GM23338 (cell line): ENCODE measurements around the gene FOXG1. TPM values are rescaled to one million over a fixed set of nuclear protein-coding genes. Genes with fewer than 3 reads are reported as not detected.

Experiments
- ATAC-seq: fragments of 200-7000 bp; cut with Tn5 transposase; 3 replicates; pipeline ENCODE4 v1.9.1; 2020
- DNase-seq: peaks from one replicate; pipeline ENCODE4 v3.0.0-alpha.2; 2015; ENCODE audit warnings: low spot score
- H2AFZ ChIP-seq: fragments of 200-600 bp; sonication (generic); 2 replicates; pipeline ENCODE4 v1.8.0; 2016; ENCODE audit warnings: antibody characterized with exemption, mild to moderate bottlenecking, moderate library complexity
- H3F3A ChIP-seq: fragments of 200-600 bp; sonication (generic); replicated peaks from 2 replicates; pipeline ENCODE4 v1.8.0; 2017; ENCODE audit warnings: antibody characterized with exemption, mixed run types, low read depth
- H3K27ac ChIP-seq: fragments of 200-600 bp; sonication (generic); 2 replicates; pipeline ENCODE4 v1.6.1; 2016; ENCODE audit warnings: low read depth
- H3K27me3 ChIP-seq: fragments of 200-600 bp; sonication (generic); 2 replicates; pipeline ENCODE4 v1.8.0; 2016; ENCODE audit warnings: mild to moderate bottlenecking, mixed run types, moderate library complexity; ENCODE audit not compliant: insufficient read depth
- H3K36me3 ChIP-seq: fragments of 200-600 bp; sonication (generic); 2 replicates; pipeline ENCODE4 v1.8.0; 2016; ENCODE audit warnings: mild to moderate bottlenecking; ENCODE audit not compliant: insufficient read depth
- H3K4me1 ChIP-seq: fragments of 200-600 bp; sonication (generic); 2 replicates; pipeline ENCODE4 v1.8.0; 2016; ENCODE audit warnings: mild to moderate bottlenecking, moderate library complexity; ENCODE audit not compliant: insufficient read depth
- H3K4me2 ChIP-seq: fragments of 200-600 bp; sonication (generic); 2 replicates; pipeline ENCODE4 v1.7.1; 2017; ENCODE audit warnings: mixed run types
- H3K4me3 ChIP-seq: fragments of 200-600 bp; sonication (generic); 2 replicates; pipeline ENCODE4 v1.6.1; 2016; ENCODE audit warnings: mixed run types
- H3K79me2 ChIP-seq: fragments of 200-600 bp; sonication (generic); replicated peaks from 2 replicates; pipeline ENCODE4 v1.8.0; 2017; ENCODE audit warnings: mild to moderate bottlenecking; ENCODE audit not compliant: insufficient read depth
- H3K9me2 ChIP-seq: fragments of 200-600 bp; sonication (generic); 2 replicates; pipeline ENCODE4 v1.8.0; 2017; ENCODE audit not compliant: insufficient read depth
- H4K20me1 ChIP-seq: fragments of 200-600 bp; sonication (generic); replicated peaks from 2 replicates; pipeline ENCODE4 v1.8.0; 2017; ENCODE audit warnings: mild to moderate bottlenecking; ENCODE audit not compliant: insufficient read depth
- H3K27ac Mint-ChIP-seq: 2 replicates; pipeline ENCODE4 v1.8.0; 2020; ENCODE audit warnings: inconsistent platforms, mild to moderate bottlenecking, moderate library complexity, mixed read lengths
- H3K27me3 Mint-ChIP-seq: 3 replicates; pipeline ENCODE4 v1.8.0; 2022; ENCODE audit warnings: low read depth, mild to moderate bottlenecking, moderate library complexity, mixed read lengths, inconsistent platforms; ENCODE audit not compliant: insufficient read depth, poor library complexity
- H3K36me3 Mint-ChIP-seq: 3 replicates; pipeline ENCODE4 v1.8.0; 2021; ENCODE audit warnings: low read depth, mild to moderate bottlenecking, inconsistent platforms, moderate library complexity, mixed read lengths
- H3K4me1 Mint-ChIP-seq: 3 replicates; pipeline ENCODE4 v1.8.0; 2020; ENCODE audit warnings: mild to moderate bottlenecking, inconsistent platforms, mixed read lengths
- H3K4me3 Mint-ChIP-seq: 3 replicates; pipeline ENCODE4 v1.8.0; 2021; ENCODE audit warnings: moderate library complexity, mild to moderate bottlenecking, inconsistent platforms, mixed read lengths
- H3K9me3 Mint-ChIP-seq: 3 replicates; pipeline ENCODE4 v1.8.0; 2020; ENCODE audit warnings: moderate library complexity, mild to moderate bottlenecking, inconsistent platforms, mixed read lengths
- ETS1 ChIP-seq: IDR thresholded peaks from 2 replicates; pipeline ENCODE4 v1.6.1; 2016; ENCODE audit warnings: antibody characterized with exemption
- EZH2 ChIP-seq: fragments of 200-600 bp; sonication (generic); IDR thresholded peaks from one replicate; pipeline ENCODE4 v1.8.0; 2017; ENCODE audit warnings: antibody characterized with exemption, mild to moderate bottlenecking, low read depth; ENCODE audit not compliant: unreplicated experiment
- EZH2phosphoT487 ChIP-seq: fragments of 200-600 bp; sonication (generic); IDR thresholded peaks from one replicate; pipeline ENCODE4 v1.8.1; 2018; ENCODE audit warnings: antibody characterized with exemption; ENCODE audit not compliant: unreplicated experiment
- JUNB ChIP-seq: IDR thresholded peaks from one replicate; pipeline ENCODE4 v1.6.1; 2016; ENCODE audit warnings: antibody characterized with exemption; ENCODE audit not compliant: unreplicated experiment
- NANOG ChIP-seq: IDR thresholded peaks from 2 replicates; pipeline ENCODE4 v1.6.1; 2016; ENCODE audit warnings: antibody characterized with exemption, borderline replicate concordance
- POLR2AphosphoS5 ChIP-seq: IDR thresholded peaks from 2 replicates; pipeline ENCODE4 v1.6.1; 2016; ENCODE audit warnings: antibody characterized with exemption, low read depth
- REST ChIP-seq: IDR thresholded peaks from one replicate; pipeline ENCODE4 v1.6.1; 2018; ENCODE audit warnings: antibody characterized with exemption; ENCODE audit not compliant: unreplicated experiment
- STAT1 ChIP-seq: IDR thresholded peaks from one replicate; pipeline ENCODE4 v1.6.1; 2016; ENCODE audit warnings: antibody characterized with exemption; ENCODE audit not compliant: unreplicated experiment
- ZNF114 ChIP-seq: fragments of 250-450 bp; sonication (Bioruptor Pico); IDR thresholded peaks from 2 replicates; pipeline ENCODE4 v1.5.0; 2020; ENCODE audit warnings: mild to moderate bottlenecking, moderate library complexity
- ZNF331 ChIP-seq: fragments of 250-450 bp; sonication (Bioruptor Pico); IDR thresholded peaks from 2 replicates; pipeline ENCODE4 v1.5.0; 2020; ENCODE audit warnings: low read depth, mild to moderate bottlenecking, moderate library complexity
- polyA plus RNA-seq: library from polyadenylated mRNA; unstranded; fragments of >200 nt; fragmentation: Nextera tagmentation; extraction: Ambion mirVana; gene quantifications from 2 replicates; pipeline ENCODE4 v1.2.1, GENCODE V29; 2016
- total RNA-seq: library from RNA; depleted of rRNA; stranded (reverse); fragments of >200 nt; shearing (Covaris generic); gene quantifications from 2 replicates; pipeline ENCODE4 v1.2.3, GENCODE V29; 2014
- TF ChIP-seq, protein P1 (sequence below), 2 experiments: fragments of 200-600 bp in 1 of 2; sonication (generic) in 1 of 2; conservative IDR thresholded peaks; 2 replicates each; pipeline versions ENCODE4 v1.5.1 to v1.6.1; 2016 to 2017; ENCODE audit warnings: antibody characterized with exemption in 2 of 2, low read depth in 2 of 2, mild to moderate bottlenecking in 2 of 2, moderate library complexity in 1 of 2

FOXG1 gene
- total and polyA plus RNA-seq, 2 experiments from 2014 or later: 0.05 to 0.10 TPM

DNA sequence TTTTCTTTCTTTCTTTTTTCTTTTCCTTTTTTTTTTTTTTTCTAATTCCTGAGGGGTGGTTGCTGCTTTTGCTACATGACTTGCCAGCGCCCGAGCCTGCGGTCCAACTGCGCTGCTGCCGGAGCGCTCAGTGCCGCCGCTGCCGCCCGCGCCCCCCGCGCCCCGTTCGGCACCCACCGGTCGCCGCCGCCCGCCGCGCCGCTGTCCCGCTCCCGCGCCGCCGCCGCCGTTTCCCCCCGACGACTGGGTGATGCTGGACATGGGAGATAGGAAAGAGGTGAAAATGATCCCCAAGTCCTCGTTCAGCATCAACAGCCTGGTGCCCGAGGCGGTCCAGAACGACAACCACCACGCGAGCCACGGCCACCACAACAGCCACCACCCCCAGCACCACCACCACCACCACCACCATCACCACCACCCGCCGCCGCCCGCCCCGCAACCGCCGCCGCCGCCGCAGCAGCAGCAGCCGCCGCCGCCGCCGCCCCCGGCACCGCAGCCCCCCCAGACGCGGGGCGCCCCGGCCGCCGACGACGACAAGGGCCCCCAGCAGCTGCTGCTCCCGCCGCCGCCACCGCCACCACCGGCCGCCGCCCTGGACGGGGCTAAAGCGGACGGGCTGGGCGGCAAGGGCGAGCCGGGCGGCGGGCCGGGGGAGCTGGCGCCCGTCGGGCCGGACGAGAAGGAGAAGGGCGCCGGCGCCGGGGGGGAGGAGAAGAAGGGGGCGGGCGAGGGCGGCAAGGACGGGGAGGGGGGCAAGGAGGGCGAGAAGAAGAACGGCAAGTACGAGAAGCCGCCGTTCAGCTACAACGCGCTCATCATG is 654 bp downstream of the FOXG1 start:
- peaks cover 92% of the 10 kb centered on the region for H3K27me3 Mint-ChIP-seq
- no peak for ATAC-seq
- H3K27ac ChIP-seq: no peak overlapping the region
- peak overlapping the region; percentile 83 for H3K4me2 ChIP-seq
- H3K36me3 ChIP-seq: no peaks in the 10 kb centered on the region
- H3K4me1 Mint-ChIP-seq: peaks cover 24% of the 10 kb centered on the region
- H3K4me3 ChIP-seq: peak overlapping the region; percentile 82
- H3K4me3 Mint-ChIP-seq: peak overlapping the region; percentile 73
- peaks cover 17% of the 10 kb centered on the region for H3F3A ChIP-seq
- H3K36me3 Mint-ChIP-seq: no peaks in the 10 kb centered on the region; the same call in 2 of the 3 replicates
- no peak for DNase-seq
- H3K79me2 ChIP-seq: no peaks in the 10 kb centered on the region
- no peak overlapping the region for H3K27ac Mint-ChIP-seq
- peaks cover 4% of the 10 kb centered on the region; the same call in 1 of the 3 replicates for H3K9me3 Mint-ChIP-seq
- peaks cover 39% of the 10 kb centered on the region for H3K4me1 ChIP-seq
- peaks cover 34% of the 10 kb centered on the region for H4K20me1 ChIP-seq
- H2AFZ ChIP-seq: 0 out of 2 replicates have a peak overlapping the region, but pooled peaks have one; percentile 90
- peaks cover 92% of the 10 kb centered on the region for H3K27me3 ChIP-seq
- no peaks in the 10 kb centered on the region for H3K9me2 ChIP-seq
- no peak for TF ChIP-seq REST
- peak; percentile 39 for TF ChIP-seq EZH2

- Histone ChIP-seq H4K20me1 (peaks cover 29% of the 10 kb centered on the region), H3K27me3 (peaks cover 92% of the 10 kb centered on the region), H3K27ac (no peak overlapping the region), H3K9me2 (no peaks in the 10 kb centered on the region), H3K79me2 (no peaks in the 10 kb centered on the region), H3K36me3 (no peaks in the 10 kb centered on the region), H2AFZ (peak overlapping the region; percentile 90), H3F3A (peaks cover 17% of the 10 kb centered on the region), H3K4me3 (peak overlapping the region; percentile 52), H3K4me2 (peak overlapping the region; percentile 83), H3K4me1 (peaks cover 38% of the 10 kb centered on the region)
- Mint-ChIP-seq H3K9me3 (peaks cover 4% of the 10 kb centered on the region; the same call in 1 of the 3 replicates), H3K4me3 (peak overlapping the region; percentile 73), H3K27me3 (peaks cover 92% of the 10 kb centered on the region), H3K36me3 (no peaks in the 10 kb centered on the region; the same call in 2 of the 3 replicates), H3K4me1 (peaks cover 31% of the 10 kb centered on the region), H3K27ac (no peak overlapping the region)
- DNase-seq: peak; percentile 94
- peak; percentile 78 for ATAC-seq
- TF ChIP-seq STAT1 (no peak), POLR2AphosphoS5 (no peak), REST (no peak), NANOG (no peak), JUNB (no peak), ZNF114 (no peak), ZNF331 (no peak), ETS1 (no peak), EZH2phosphoT487 (peak; percentile 78)
- TF ChIP-seq, protein P1, sequence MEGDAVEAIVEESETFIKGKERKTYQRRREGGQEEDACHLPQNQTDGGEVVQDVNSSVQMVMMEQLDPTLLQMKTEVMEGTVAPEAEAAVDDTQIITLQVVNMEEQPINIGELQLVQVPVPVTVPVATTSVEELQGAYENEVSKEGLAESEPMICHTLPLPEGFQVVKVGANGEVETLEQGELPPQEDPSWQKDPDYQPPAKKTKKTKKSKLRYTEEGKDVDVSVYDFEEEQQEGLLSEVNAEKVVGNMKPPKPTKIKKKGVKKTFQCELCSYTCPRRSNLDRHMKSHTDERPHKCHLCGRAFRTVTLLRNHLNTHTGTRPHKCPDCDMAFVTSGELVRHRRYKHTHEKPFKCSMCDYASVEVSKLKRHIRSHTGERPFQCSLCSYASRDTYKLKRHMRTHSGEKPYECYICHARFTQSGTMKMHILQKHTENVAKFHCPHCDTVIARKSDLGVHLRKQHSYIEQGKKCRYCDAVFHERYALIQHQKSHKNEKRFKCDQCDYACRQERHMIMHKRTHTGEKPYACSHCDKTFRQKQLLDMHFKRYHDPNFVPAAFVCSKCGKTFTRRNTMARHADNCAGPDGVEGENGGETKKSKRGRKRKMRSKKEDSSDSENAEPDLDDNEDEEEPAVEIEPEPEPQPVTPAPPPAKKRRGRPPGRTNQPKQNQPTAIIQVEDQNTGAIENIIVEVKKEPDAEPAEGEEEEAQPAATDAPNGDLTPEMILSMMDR (conservative IDR thresholded peaks at IDR 0.05; ENCODE audit: low read depth in 2 of 2): peak; percentile 45 to 53
These were observed 1.5 kb downstream of the FOXG1 start for GRCh38 chr14:28767853-28768741.
